HUES6 (cell line): Measurements from ENCODE around the gene CEP350.
A peak's percentile ranks its signal among the peaks of the same experiment; 100 is the strongest.

Experiments
- H3K27ac ChIP-seq: 2 replicates; pipeline ENCODE4 v1.7.0; 2013; ENCODE audit warnings: low read depth, mild to moderate bottlenecking, low read length, inconsistent platforms
- H3K27me3 ChIP-seq: 2 replicates; pipeline ENCODE4 v1.6.1; 2013; ENCODE audit warnings: low read length; ENCODE audit not compliant: control insufficient read depth, insufficient read depth
- H3K36me3 ChIP-seq: 2 replicates; pipeline ENCODE4 v1.6.1; 2013; ENCODE audit warnings: low read length; ENCODE audit not compliant: control insufficient read depth, insufficient read depth
- H3K4me1 ChIP-seq: 2 replicates; pipeline ENCODE4 v1.6.1; 2013; ENCODE audit warnings: low read length; ENCODE audit not compliant: control insufficient read depth, insufficient read depth
- H3K4me3 ChIP-seq: 2 replicates; pipeline ENCODE4 v1.5.1; 2013; ENCODE audit warnings: low read depth, low read length
- H3K9ac ChIP-seq: one replicate; pipeline ENCODE4 v1.6.1; 2013; ENCODE audit warnings: mild to moderate bottlenecking, low read length
- H3K9me3 ChIP-seq: 2 replicates; pipeline ENCODE4 v1.6.1; 2013; ENCODE audit warnings: low read depth, low read length; ENCODE audit not compliant: control insufficient read depth, insufficient read depth

The CEP350 gene

GRCh38 chr1:179968994-179969919 is 14.6 kb downstream of the CEP350 start:
- Histone ChIP-seq H3K27me3 (no peaks in the 10 kb centered on the region), H3K27ac (0 out of 2 replicates have a peak overlapping the region, but pooled peaks have one; percentile 41), H3K4me1 (peaks cover 4% of the 10 kb centered on the region; the same call in 1 of the 2 replicates), H3K4me3 (no peak overlapping the region), H3K9ac (no peak overlapping the region), H3K9me3 (no peaks in the 10 kb centered on the region; the same call in 1 of the 2 replicates), H3K36me3 (no peaks in the 10 kb centered on the region)

GRCh38 chr1:179969962-179970361 is 15.4 kb downstream of the CEP350 start:
- Histone ChIP-seq H3K9ac (no peak overlapping the region), H3K27ac (0 out of 2 replicates have a peak overlapping the region, but pooled peaks have one; percentile 41), H3K27me3 (no peaks in the 10 kb centered on the region), H3K4me1 (peaks cover 4% of the 10 kb centered on the region; the same call in 1 of the 2 replicates), H3K4me3 (no peak overlapping the region), H3K36me3 (no peaks in the 10 kb centered on the region), H3K9me3 (no peaks in the 10 kb centered on the region; the same call in 1 of the 2 replicates)

GRCh38 chr1:179971563-179972496 is 17.2 kb downstream of the CEP350 start:
- H3K27me3 ChIP-seq: no peaks in the 10 kb centered on the region
- no peak overlapping the region for H3K27ac ChIP-seq
- no peak overlapping the region for H3K4me3 ChIP-seq
- H3K36me3 ChIP-seq: no peaks in the 10 kb centered on the region
- no peak overlapping the region for H3K9ac ChIP-seq
- H3K9me3 ChIP-seq: no peaks in the 10 kb centered on the region
- 0 out of 2 replicates have a peak, but pooled peaks cover under 1% of the 10 kb centered on the region for H3K4me1 ChIP-seq

GRCh38 chr1:179973198-179974110 is 18.8 kb downstream of the CEP350 start:
- H3K4me1 ChIP-seq: 0 out of 2 replicates have a peak, but pooled peaks cover 4% of the 10 kb centered on the region
- no peaks in the 10 kb centered on the region for H3K9me3 ChIP-seq
- no peak overlapping the region for H3K4me3 ChIP-seq
- no peaks in the 10 kb centered on the region for H3K36me3 ChIP-seq
- no peaks in the 10 kb centered on the region for H3K27me3 ChIP-seq
- H3K9ac ChIP-seq: no peak overlapping the region
- H3K27ac ChIP-seq: no peak overlapping the region

- Histone ChIP-seq H3K9me3 (no peaks in the 10 kb centered on the region), H3K27me3 (no peaks in the 10 kb centered on the region), H3K36me3 (no peaks in the 10 kb centered on the region), H3K4me1 (0 out of 2 replicates have a peak, but pooled peaks cover 4% of the 10 kb centered on the region), H3K9ac (no peak overlapping the region), H3K27ac (no peak overlapping the region), H3K4me3 (no peak overlapping the region)
Measured at GRCh38 chr1:179976970-179977651, 22.5 kb downstream of the CEP350 start.

GRCh38 chr1:179978199-179979079 is 23.8 kb downstream of the CEP350 start:
- no peak overlapping the region for H3K27ac ChIP-seq
- H3K4me1 ChIP-seq: 0 out of 2 replicates have a peak, but pooled peaks cover 4% of the 10 kb centered on the region
- H3K9ac ChIP-seq: no peak overlapping the region
- no peaks in the 10 kb centered on the region for H3K27me3 ChIP-seq
- H3K4me3 ChIP-seq: no peak overlapping the region
- H3K9me3 ChIP-seq: no peaks in the 10 kb centered on the region
- no peaks in the 10 kb centered on the region for H3K36me3 ChIP-seq

GRCh38 chr1:179984101-179984500 is 29.5 kb downstream of the CEP350 start:
- Histone ChIP-seq H3K9me3 (no peaks in the 10 kb centered on the region), H3K27ac (no peak overlapping the region), H3K36me3 (no peaks in the 10 kb centered on the region; the same call in none of the 2 replicates), H3K9ac (no peak overlapping the region), H3K27me3 (no peaks in the 10 kb centered on the region), H3K4me3 (no peak overlapping the region), H3K4me1 (no peaks in the 10 kb centered on the region)

- Histone ChIP-seq H3K9me3 (no peaks in the 10 kb centered on the region), H3K27me3 (no peaks in the 10 kb centered on the region), H3K4me3 (no peak overlapping the region), H3K9ac (no peak overlapping the region), H3K36me3 (no peaks in the 10 kb centered on the region; the same call in none of the 2 replicates), H3K4me1 (no peaks in the 10 kb centered on the region), H3K27ac (no peak overlapping the region)
Measured at GRCh38 chr1:179984942-179985341, 30.3 kb downstream of the CEP350 start.

GRCh38 chr1:179990847-179991246 is 36.2 kb downstream of the CEP350 start:
- Histone ChIP-seq H3K9me3 (no peaks in the 10 kb centered on the region), H3K36me3 (peaks cover 4% of the 10 kb centered on the region)

More at GRCh38 chr1:179990847-179991246, 36.2 kb downstream of the CEP350 start:
- H3K27me3 ChIP-seq: no peaks in the 10 kb centered on the region
- H3K4me1 ChIP-seq: no peaks in the 10 kb centered on the region
- H3K4me3 ChIP-seq: no peak overlapping the region
- H3K27ac ChIP-seq: no peak overlapping the region; the same call in 1 of the 2 replicates
- H3K9ac ChIP-seq: no peak overlapping the region
